Measurements from ENCODE around the gene UROD.
"Not testable (repeated sequence)": the region's sequence is repeated elsewhere in the genome, so short reads cannot be mapped to it uniquely, and the experiment has no call there.

Gene UROD

GRCh38 chr1:45043094-45043493 is 31.0 kb downstream of the UROD start:
- DNase-seq = no peak

GRCh38 chr1:45044916-45045315 is 32.9 kb downstream of the UROD start:
- DNase-seq = no peak

- no peak for DNase-seq
Observed at GRCh38 chr1:45047032-45047431, 35.0 kb downstream of the UROD start.

- no peak for DNase-seq
Observed at GRCh38 chr1:45051005-45051772, 39.1 kb downstream of the UROD start.

GRCh38 chr1:45057542-45057941 is 45.5 kb downstream of the UROD start:
- no peak for DNase-seq

- no peak for DNase-seq
Observed at GRCh38 chr1:45059829-45060228, 47.8 kb downstream of the UROD start.

DNA sequence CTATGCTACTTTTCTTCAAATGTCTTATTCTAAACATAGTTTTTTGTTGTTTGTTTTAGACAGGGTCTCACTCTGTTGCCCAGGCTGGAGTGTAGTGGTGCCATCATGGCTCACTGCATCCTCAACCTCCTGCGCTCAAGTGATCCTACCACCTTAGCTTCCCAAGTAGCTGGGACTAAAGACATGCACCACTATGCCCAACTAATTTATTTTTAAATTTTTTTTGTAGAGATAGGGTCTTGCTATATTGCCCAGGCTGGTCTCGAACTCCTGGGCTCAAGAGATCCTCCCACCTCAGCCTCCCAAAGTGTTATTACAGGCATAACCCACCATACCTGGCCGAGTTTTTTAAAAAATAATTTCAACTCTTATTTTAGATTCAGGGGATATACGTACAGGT is 50.4 kb downstream of the UROD start:
- not testable (repeated sequence) for DNase-seq

DNA sequence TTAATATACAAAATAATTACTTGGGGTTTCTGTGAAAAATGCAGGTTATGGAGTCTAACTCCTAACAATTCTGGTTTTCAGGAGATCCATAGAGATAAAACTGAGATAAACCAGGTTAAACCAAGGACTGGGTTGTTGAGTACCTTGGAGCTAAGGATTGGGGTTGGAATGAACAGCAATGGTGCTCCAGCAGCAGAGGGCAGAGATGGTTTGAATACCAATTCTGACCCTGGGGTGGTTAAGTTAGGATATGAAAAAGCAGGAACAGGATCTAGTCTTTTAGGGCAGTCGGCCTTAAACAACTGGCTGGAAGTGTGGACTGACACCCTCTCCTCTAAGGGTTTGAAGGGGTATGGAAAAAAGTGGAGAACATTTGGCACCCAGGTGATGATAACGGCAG is 53.0 kb downstream of the UROD start:
- no peak for DNase-seq

Data from cortex of kidney (tissue), 1 donor.